NCI-H524 (cell line): Measurements from ENCODE around the gene GPRC6A.
A peak's percentile ranks its signal among the peaks of the same experiment; 100 is the strongest.

Experiments used
- DNase-seq, 2 experiments: peaks; one replicate each; lab custom pipeline; 2025; lab: John Stamatoyannopoulos, UW

Gene GPRC6A

GRCh38 chr6:116779573-116780164, 49.2 kb downstream of the GPRC6A start:
- peak in 1 of 2 experiments; percentile 47 for DNase-seq

GRCh38 chr6:116773886-116774285, 55.0 kb downstream of the GPRC6A start:
- no peak for DNase-seq

- no peak for DNase-seq
Measured at GRCh38 chr6:116772450-116772849, 56.4 kb downstream of the GPRC6A start.

GRCh38 chr6:116767715-116768114, 61.2 kb downstream of the GPRC6A start:
- DNase-seq, result no peak

- DNase-seq, result no peak
Measured at GRCh38 chr6:116766506-116767176, 62.2 kb downstream of the GPRC6A start.

GRCh38 chr6:116764961-116765841, 63.7 kb downstream of the GPRC6A start, which contains the start of gene FAM162B:
Gene FAM162B (minus strand): TSS chr6:116765719. CDS start chr6:116765576, 143 bp downstream.
- peak in 1 of 2 experiments; percentile 31 for DNase-seq

GRCh38 chr6:116764629-116764960, 64.3 kb downstream of the GPRC6A start:
- DNase-seq, result no peak

- no peak for DNase-seq
Measured at GRCh38 chr6:116763906-116764628, 64.8 kb downstream of the GPRC6A start.

GRCh38 chr6:116763048-116763447, 65.8 kb downstream of the GPRC6A start:
- no peak for DNase-seq

- DNase-seq, result no peak
Measured at GRCh38 chr6:116762235-116762634, 66.6 kb downstream of the GPRC6A start.

- DNase-seq, result no peak
Measured at GRCh38 chr6:116761779-116762178, 67.1 kb downstream of the GPRC6A start.

- DNase-seq, result no peak
Measured at GRCh38 chr6:116745176-116745575, 83.7 kb downstream of the GPRC6A start.
